ENCODE measurements around the gene MED19.
"Not testable (repeated sequence)": the region's sequence is repeated elsewhere in the genome, so short reads cannot be mapped to it uniquely, and the experiment has no call there.

The MED19 gene

GRCh38 chr11:57699813-57700212 lies 12.2 kb downstream of the MED19 start:
- no peaks in the 10 kb centered on the region for H3K79me2 ChIP-seq (ENCODE audit: insufficient read depth, low read length)
- H3K36me3 ChIP-seq (ENCODE audit: insufficient read depth, low read length) = peaks cover 76% of the 10 kb centered on the region
- H3K9me3 ChIP-seq (ENCODE audit: insufficient read depth, low read depth, low read length) = no peaks in the 10 kb centered on the region
- no peaks in the 10 kb centered on the region for H4K20me1 ChIP-seq (ENCODE audit: insufficient read depth, low read length, poor library complexity, severe bottlenecking)
- no peak overlapping the region for H3K4me2 ChIP-seq (ENCODE audit: low read depth, low read length, poor library complexity, severe bottlenecking)
- no peaks in the 10 kb centered on the region for H3F3A ChIP-seq (ENCODE audit: low read depth)
- TF ChIP-seq, protein P1, sequence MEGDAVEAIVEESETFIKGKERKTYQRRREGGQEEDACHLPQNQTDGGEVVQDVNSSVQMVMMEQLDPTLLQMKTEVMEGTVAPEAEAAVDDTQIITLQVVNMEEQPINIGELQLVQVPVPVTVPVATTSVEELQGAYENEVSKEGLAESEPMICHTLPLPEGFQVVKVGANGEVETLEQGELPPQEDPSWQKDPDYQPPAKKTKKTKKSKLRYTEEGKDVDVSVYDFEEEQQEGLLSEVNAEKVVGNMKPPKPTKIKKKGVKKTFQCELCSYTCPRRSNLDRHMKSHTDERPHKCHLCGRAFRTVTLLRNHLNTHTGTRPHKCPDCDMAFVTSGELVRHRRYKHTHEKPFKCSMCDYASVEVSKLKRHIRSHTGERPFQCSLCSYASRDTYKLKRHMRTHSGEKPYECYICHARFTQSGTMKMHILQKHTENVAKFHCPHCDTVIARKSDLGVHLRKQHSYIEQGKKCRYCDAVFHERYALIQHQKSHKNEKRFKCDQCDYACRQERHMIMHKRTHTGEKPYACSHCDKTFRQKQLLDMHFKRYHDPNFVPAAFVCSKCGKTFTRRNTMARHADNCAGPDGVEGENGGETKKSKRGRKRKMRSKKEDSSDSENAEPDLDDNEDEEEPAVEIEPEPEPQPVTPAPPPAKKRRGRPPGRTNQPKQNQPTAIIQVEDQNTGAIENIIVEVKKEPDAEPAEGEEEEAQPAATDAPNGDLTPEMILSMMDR (conservative IDR thresholded peaks at IDR 0.05; ENCODE audit: low read length) = no peak
- no peak for TF ChIP-seq EZH2phosphoT487 (IDR thresholded peaks at IDR 0.05; ENCODE audit: borderline replicate concordance)
- no peaks in the 10 kb centered on the region for H3K9me2 ChIP-seq (replicated peaks; ENCODE audit: low read depth, low read length)
- H2AFZ ChIP-seq (ENCODE audit: low read length) = no peak overlapping the region
- no peaks in the 10 kb centered on the region for H3K27me3 ChIP-seq (ENCODE audit: insufficient read depth, low read length, poor library complexity, severe bottlenecking)
- H3K4me1 ChIP-seq (ENCODE audit: insufficient read depth, low read length, poor library complexity, severe bottlenecking) = no peaks in the 10 kb centered on the region
- no peak overlapping the region for H3K4me3 ChIP-seq (ENCODE audit: low read length, poor library complexity, severe bottlenecking)
- no peak overlapping the region for H3K9ac ChIP-seq (ENCODE audit: low read depth, low read length, poor library complexity, severe bottlenecking)

GRCh38 chr11:57698843-57699365 lies 13.1 kb downstream of the MED19 start:
- Histone ChIP-seq H2AFZ (ENCODE audit: low read length) (no peak overlapping the region), H3K9ac (ENCODE audit: low read depth, low read length, poor library complexity, severe bottlenecking) (no peak overlapping the region), H3K4me1 (ENCODE audit: insufficient read depth, low read length, poor library complexity, severe bottlenecking) (no peaks in the 10 kb centered on the region), H3K79me2 (ENCODE audit: insufficient read depth, low read length) (no peaks in the 10 kb centered on the region), H4K20me1 (ENCODE audit: insufficient read depth, low read length, poor library complexity, severe bottlenecking) (no peaks in the 10 kb centered on the region), H3K4me3 (ENCODE audit: low read length, poor library complexity, severe bottlenecking) (no peak overlapping the region), H3K27me3 (ENCODE audit: insufficient read depth, low read length, poor library complexity, severe bottlenecking) (no peaks in the 10 kb centered on the region), H3K9me3 (ENCODE audit: insufficient read depth, low read depth, low read length) (no peaks in the 10 kb centered on the region), H3F3A (ENCODE audit: low read depth) (no peaks in the 10 kb centered on the region), H3K9me2 (replicated peaks; ENCODE audit: low read depth, low read length) (no peaks in the 10 kb centered on the region), H3K36me3 (ENCODE audit: insufficient read depth, low read length) (peaks cover 76% of the 10 kb centered on the region), H3K4me2 (ENCODE audit: low read depth, low read length, poor library complexity, severe bottlenecking) (no peak overlapping the region)
- TF ChIP-seq, protein P1 (conservative IDR thresholded peaks at IDR 0.05; ENCODE audit: low read length) = no peak
- no peak for TF ChIP-seq EZH2phosphoT487 (IDR thresholded peaks at IDR 0.05; ENCODE audit: borderline replicate concordance)

- not testable (repeated sequence) for H4K20me1 ChIP-seq (ENCODE audit: insufficient read depth, low read length, poor library complexity, severe bottlenecking); H3F3A ChIP-seq (ENCODE audit: low read depth); H3K27me3 ChIP-seq (ENCODE audit: insufficient read depth, low read length, poor library complexity, severe bottlenecking); H3K9me2 ChIP-seq (replicated peaks; ENCODE audit: low read depth, low read length); H3K4me3 ChIP-seq (ENCODE audit: low read length, poor library complexity, severe bottlenecking); H3K79me2 ChIP-seq (ENCODE audit: insufficient read depth, low read length); H3K4me2 ChIP-seq (ENCODE audit: low read depth, low read length, poor library complexity, severe bottlenecking); H3K9ac ChIP-seq (ENCODE audit: low read depth, low read length, poor library complexity, severe bottlenecking); H3K4me1 ChIP-seq (ENCODE audit: insufficient read depth, low read length, poor library complexity, severe bottlenecking); H3K9me3 ChIP-seq (ENCODE audit: insufficient read depth, low read depth, low read length); H2AFZ ChIP-seq (ENCODE audit: low read length)
- H3K36me3 ChIP-seq (ENCODE audit: insufficient read depth, low read length) = peaks cover 86% of the 10 kb centered on the region
These were observed 21.5 kb downstream of the MED19 start for GRCh38 chr11:57690474-57690873.

DNA sequence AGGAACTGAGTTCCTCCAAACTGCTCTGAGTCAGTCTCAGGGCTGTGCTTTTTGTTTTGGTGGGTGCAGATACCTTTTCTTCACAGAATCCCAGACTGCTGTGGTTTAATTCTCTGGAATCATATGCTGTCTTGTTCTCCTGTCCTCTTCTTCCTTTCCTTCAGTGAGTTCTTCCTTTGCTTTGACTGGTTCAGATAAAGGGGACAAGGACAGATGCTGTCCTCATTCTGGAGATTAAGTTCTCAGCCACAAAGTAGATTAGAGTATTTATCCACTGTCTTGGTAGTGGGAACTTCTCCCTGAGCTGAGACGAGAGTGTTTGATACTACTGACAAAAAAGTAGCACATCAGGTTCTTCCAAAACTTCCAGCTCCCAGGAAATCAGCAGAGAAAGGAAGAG lies 30.8 kb downstream of the MED19 start:
- H3K9ac ChIP-seq (ENCODE audit: low read depth, low read length, poor library complexity, severe bottlenecking) = no peak overlapping the region
- TF ChIP-seq EZH2phosphoT487 (IDR thresholded peaks at IDR 0.05; ENCODE audit: borderline replicate concordance) = no peak
- TF ChIP-seq, protein P1 (conservative IDR thresholded peaks at IDR 0.05; ENCODE audit: low read length) = no peak
- no peaks in the 10 kb centered on the region for H3K9me2 ChIP-seq (replicated peaks; ENCODE audit: low read depth, low read length)
- H3K4me2 ChIP-seq (ENCODE audit: low read depth, low read length, poor library complexity, severe bottlenecking) = peak overlapping the region; percentile 35
- H3K36me3 ChIP-seq (ENCODE audit: insufficient read depth, low read length) = peaks cover 69% of the 10 kb centered on the region; the same call in 1 of the 2 replicates
- no peaks in the 10 kb centered on the region for H3K9me3 ChIP-seq (ENCODE audit: insufficient read depth, low read depth, low read length)
- H3K79me2 ChIP-seq (ENCODE audit: insufficient read depth, low read length) = peaks cover 51% of the 10 kb centered on the region
- peaks cover 8% of the 10 kb centered on the region for H3K4me1 ChIP-seq (ENCODE audit: insufficient read depth, low read length, poor library complexity, severe bottlenecking)
- H2AFZ ChIP-seq (ENCODE audit: low read length) = no peak overlapping the region
- H4K20me1 ChIP-seq (ENCODE audit: insufficient read depth, low read length, poor library complexity, severe bottlenecking) = peaks cover 40% of the 10 kb centered on the region
- H3K27me3 ChIP-seq (ENCODE audit: insufficient read depth, low read length, poor library complexity, severe bottlenecking) = no peaks in the 10 kb centered on the region
- H3F3A ChIP-seq (ENCODE audit: low read depth) = no peaks in the 10 kb centered on the region
- no peak overlapping the region for H3K4me3 ChIP-seq (ENCODE audit: low read length, poor library complexity, severe bottlenecking)
